ENCODE data around the gene OR10J4.

DNA sequence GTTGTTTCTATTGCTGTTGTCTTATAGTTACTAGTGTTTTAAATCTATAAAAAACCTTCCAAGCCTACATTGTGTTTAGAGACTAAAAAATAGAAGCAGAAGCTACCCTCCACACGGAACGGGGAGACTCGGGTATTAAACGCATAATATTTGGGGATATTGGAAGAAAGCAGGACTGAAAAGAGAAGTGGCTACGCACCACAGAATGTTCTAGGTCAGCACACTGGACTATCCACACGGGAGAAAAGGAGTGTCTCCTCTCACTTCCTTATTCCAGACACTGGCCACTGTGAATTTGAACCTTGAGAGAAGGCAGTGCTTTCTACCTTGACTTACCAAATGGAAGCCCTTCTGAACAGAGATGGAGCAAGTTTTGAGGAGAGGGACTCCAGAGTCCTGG lies 1.0 kb upstream of the OR10J4 start:
- TF ChIP-seq, protein P1, sequence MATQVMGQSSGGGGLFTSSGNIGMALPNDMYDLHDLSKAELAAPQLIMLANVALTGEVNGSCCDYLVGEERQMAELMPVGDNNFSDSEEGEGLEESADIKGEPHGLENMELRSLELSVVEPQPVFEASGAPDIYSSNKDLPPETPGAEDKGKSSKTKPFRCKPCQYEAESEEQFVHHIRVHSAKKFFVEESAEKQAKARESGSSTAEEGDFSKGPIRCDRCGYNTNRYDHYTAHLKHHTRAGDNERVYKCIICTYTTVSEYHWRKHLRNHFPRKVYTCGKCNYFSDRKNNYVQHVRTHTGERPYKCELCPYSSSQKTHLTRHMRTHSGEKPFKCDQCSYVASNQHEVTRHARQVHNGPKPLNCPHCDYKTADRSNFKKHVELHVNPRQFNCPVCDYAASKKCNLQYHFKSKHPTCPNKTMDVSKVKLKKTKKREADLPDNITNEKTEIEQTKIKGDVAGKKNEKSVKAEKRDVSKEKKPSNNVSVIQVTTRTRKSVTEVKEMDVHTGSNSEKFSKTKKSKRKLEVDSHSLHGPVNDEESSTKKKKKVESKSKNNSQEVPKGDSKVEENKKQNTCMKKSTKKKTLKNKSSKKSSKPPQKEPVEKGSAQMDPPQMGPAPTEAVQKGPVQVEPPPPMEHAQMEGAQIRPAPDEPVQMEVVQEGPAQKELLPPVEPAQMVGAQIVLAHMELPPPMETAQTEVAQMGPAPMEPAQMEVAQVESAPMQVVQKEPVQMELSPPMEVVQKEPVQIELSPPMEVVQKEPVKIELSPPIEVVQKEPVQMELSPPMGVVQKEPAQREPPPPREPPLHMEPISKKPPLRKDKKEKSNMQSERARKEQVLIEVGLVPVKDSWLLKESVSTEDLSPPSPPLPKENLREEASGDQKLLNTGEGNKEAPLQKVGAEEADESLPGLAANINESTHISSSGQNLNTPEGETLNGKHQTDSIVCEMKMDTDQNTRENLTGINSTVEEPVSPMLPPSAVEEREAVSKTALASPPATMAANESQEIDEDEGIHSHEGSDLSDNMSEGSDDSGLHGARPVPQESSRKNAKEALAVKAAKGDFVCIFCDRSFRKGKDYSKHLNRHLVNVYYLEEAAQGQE (IDR thresholded peaks at IDR 0.05) = no peak
- TF ChIP-seq, protein P2, sequence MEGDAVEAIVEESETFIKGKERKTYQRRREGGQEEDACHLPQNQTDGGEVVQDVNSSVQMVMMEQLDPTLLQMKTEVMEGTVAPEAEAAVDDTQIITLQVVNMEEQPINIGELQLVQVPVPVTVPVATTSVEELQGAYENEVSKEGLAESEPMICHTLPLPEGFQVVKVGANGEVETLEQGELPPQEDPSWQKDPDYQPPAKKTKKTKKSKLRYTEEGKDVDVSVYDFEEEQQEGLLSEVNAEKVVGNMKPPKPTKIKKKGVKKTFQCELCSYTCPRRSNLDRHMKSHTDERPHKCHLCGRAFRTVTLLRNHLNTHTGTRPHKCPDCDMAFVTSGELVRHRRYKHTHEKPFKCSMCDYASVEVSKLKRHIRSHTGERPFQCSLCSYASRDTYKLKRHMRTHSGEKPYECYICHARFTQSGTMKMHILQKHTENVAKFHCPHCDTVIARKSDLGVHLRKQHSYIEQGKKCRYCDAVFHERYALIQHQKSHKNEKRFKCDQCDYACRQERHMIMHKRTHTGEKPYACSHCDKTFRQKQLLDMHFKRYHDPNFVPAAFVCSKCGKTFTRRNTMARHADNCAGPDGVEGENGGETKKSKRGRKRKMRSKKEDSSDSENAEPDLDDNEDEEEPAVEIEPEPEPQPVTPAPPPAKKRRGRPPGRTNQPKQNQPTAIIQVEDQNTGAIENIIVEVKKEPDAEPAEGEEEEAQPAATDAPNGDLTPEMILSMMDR (IDR thresholded peaks at IDR 0.05) = no peak
- TF ChIP-seq POLR2A (IDR thresholded peaks at IDR 0.05; ENCODE audit: low read length) = no peak
- TF ChIP-seq RNF2 (IDR thresholded peaks at IDR 0.05; ENCODE audit: borderline replicate concordance, low read depth) = no peak
- TF ChIP-seq EHF (CRISPR knock-in tag; IDR thresholded peaks at IDR 0.05) = no peak
- no peak for TF ChIP-seq JUN (IDR thresholded peaks at IDR 0.05)
